GM12878 (cell line): ENCODE results near the gene CYP2S1.

Source experiments
- NFXL1 ChIP-seq: fragments of 450-650 bp; IDR thresholded peaks from 2 replicates; pipeline ENCODE4 v1.6.1; 2017; ENCODE audit warnings: antibody characterized with exemption, mild to moderate bottlenecking, borderline replicate concordance
- TF ChIP-seq, protein P1 (sequence below), 3 experiments: IDR thresholded peaks in 2 of 3; conservative IDR thresholded peaks in 1 of 3; 2 replicates each; pipeline ENCODE4 v1.5.1; 2011; ENCODE audit warnings: low read depth in 3 of 3, low read length in 3 of 3, mild to moderate bottlenecking in 3 of 3, control low read depth in 2 of 3, moderate library complexity in 2 of 3, inconsistent platforms in 1 of 3, mixed read lengths in 1 of 3; ENCODE audit not compliant: control insufficient read depth in 2 of 3, insufficient read depth in 1 of 3; ENCODE audit errors: extremely low read depth in 1 of 3
- TF ChIP-seq, protein P2 (sequence below): fragments of 450-650 bp; IDR thresholded peaks from 2 replicates; pipeline ENCODE4 v1.6.1; 2016; ENCODE audit warnings: mild to moderate bottlenecking, moderate library complexity, borderline replicate concordance

DNA sequence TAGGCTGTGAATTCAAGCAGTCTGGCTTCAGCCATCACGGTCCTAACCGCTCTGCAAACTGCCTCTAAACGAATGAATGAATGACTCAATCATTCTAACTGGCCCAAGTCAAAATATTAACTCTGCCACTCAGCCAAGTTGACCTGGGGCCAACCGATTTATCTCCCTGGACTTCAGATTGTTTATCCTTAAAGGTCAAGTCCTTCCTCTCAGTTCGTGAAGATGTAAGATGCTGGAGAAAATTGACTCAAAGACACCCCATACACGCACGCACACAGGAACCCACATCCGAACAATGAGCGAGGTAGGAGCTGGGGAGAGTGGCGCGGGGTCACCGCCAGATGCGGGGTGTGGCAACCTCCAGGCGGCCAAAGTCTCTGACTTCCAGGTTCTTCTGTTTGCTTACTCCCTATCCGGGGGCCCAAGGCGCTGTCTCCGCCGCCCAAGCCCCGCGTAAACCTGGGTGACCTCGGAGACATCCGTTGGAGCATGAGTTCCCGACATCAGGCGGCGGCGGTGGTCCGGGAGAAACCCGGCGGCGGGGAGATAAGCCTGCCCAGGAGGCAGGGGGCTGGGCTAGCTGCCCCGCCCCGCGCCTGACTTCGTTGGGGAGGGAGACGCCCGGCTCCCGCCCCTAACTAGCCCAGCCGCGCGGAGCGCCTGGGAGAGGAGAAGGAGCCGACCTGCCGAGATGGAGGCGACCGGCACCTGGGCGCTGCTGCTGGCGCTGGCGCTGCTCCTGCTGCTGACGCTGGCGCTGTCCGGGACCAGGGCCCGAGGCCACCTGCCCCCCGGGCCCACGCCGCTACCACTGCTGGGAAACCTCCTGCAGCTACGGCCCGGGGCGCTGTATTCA lies at the start of gene CYP2S1:
- TF ChIP-seq, protein P1, sequence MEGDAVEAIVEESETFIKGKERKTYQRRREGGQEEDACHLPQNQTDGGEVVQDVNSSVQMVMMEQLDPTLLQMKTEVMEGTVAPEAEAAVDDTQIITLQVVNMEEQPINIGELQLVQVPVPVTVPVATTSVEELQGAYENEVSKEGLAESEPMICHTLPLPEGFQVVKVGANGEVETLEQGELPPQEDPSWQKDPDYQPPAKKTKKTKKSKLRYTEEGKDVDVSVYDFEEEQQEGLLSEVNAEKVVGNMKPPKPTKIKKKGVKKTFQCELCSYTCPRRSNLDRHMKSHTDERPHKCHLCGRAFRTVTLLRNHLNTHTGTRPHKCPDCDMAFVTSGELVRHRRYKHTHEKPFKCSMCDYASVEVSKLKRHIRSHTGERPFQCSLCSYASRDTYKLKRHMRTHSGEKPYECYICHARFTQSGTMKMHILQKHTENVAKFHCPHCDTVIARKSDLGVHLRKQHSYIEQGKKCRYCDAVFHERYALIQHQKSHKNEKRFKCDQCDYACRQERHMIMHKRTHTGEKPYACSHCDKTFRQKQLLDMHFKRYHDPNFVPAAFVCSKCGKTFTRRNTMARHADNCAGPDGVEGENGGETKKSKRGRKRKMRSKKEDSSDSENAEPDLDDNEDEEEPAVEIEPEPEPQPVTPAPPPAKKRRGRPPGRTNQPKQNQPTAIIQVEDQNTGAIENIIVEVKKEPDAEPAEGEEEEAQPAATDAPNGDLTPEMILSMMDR (IDR thresholded peaks at IDR 0.05 in 2 of 3, conservative IDR thresholded peaks at IDR 0.05 in 1 of 3; ENCODE audit: control insufficient read depth in 2 of 3, extremely low read depth in 1 of 3, insufficient read depth in 1 of 3, low read depth in 3 of 3, low read length in 3 of 3), result no peak
- TF ChIP-seq, protein P2, sequence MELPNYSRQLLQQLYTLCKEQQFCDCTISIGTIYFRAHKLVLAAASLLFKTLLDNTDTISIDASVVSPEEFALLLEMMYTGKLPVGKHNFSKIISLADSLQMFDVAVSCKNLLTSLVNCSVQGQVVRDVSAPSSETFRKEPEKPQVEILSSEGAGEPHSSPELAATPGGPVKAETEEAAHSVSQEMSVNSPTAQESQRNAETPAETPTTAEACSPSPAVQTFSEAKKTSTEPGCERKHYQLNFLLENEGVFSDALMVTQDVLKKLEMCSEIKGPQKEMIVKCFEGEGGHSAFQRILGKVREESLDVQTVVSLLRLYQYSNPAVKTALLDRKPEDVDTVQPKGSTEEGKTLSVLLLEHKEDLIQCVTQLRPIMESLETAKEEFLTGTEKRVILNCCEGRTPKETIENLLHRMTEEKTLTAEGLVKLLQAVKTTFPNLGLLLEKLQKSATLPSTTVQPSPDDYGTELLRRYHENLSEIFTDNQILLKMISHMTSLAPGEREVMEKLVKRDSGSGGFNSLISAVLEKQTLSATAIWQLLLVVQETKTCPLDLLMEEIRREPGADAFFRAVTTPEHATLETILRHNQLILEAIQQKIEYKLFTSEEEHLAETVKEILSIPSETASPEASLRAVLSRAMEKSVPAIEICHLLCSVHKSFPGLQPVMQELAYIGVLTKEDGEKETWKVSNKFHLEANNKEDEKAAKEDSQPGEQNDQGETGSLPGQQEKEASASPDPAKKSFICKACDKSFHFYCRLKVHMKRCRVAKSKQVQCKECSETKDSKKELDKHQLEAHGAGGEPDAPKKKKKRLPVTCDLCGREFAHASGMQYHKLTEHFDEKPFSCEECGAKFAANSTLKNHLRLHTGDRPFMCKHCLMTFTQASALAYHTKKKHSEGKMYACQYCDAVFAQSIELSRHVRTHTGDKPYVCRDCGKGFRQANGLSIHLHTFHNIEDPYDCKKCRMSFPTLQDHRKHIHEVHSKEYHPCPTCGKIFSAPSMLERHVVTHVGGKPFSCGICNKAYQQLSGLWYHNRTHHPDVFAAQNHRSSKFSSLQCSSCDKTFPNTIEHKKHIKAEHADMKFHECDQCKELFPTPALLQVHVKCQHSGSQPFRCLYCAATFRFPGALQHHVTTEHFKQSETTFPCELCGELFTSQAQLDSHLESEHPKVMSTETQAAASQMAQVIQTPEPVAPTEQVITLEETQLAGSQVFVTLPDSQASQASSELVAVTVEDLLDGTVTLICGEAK, result no peak
- TF ChIP-seq NFXL1, result no peak
